Measurements from ENCODE around the gene CCR5AS.

The CCR5AS gene

DNA sequence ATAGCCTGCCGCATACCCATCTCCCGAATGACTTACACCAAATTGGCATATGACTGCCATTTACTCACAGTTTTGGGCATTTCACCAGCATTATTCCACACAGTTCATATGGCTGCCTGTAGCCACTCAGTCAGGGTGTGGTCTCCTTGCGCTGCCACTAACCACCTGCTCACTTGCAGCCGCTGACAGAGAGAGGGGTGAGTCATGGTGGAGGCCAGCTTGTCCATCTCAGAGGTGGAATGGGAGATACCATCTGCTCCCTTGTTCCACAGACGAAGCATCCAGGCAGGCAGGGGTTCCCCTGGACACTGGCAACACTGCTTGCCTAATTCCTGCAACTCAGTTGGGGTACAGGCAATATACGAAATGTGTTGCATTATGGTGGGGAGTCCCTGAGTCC, 15.8 kb upstream of the CCR5AS start:
- TF ChIP-seq, protein P1, sequence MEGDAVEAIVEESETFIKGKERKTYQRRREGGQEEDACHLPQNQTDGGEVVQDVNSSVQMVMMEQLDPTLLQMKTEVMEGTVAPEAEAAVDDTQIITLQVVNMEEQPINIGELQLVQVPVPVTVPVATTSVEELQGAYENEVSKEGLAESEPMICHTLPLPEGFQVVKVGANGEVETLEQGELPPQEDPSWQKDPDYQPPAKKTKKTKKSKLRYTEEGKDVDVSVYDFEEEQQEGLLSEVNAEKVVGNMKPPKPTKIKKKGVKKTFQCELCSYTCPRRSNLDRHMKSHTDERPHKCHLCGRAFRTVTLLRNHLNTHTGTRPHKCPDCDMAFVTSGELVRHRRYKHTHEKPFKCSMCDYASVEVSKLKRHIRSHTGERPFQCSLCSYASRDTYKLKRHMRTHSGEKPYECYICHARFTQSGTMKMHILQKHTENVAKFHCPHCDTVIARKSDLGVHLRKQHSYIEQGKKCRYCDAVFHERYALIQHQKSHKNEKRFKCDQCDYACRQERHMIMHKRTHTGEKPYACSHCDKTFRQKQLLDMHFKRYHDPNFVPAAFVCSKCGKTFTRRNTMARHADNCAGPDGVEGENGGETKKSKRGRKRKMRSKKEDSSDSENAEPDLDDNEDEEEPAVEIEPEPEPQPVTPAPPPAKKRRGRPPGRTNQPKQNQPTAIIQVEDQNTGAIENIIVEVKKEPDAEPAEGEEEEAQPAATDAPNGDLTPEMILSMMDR (IDR thresholded peaks at IDR 0.05) = no peak
- no peak for DNase-seq
- intact Hi-C loops (cut with DNase I) = no loop called here
- Histone ChIP-seq H3K9ac (ENCODE audit: low read depth in 2 of 2, low read length in 2 of 2) (no peak overlapping the region), H3K36me3 (no peaks in the 10 kb centered on the region), H3K4me1 (no peaks in the 10 kb centered on the region), H3K27me3 (no peaks in the 10 kb centered on the region), H3K27ac (no peak overlapping the region), H3K9me3 (no peaks in the 10 kb centered on the region), H3K4me3 (no peak overlapping the region)

DNA sequence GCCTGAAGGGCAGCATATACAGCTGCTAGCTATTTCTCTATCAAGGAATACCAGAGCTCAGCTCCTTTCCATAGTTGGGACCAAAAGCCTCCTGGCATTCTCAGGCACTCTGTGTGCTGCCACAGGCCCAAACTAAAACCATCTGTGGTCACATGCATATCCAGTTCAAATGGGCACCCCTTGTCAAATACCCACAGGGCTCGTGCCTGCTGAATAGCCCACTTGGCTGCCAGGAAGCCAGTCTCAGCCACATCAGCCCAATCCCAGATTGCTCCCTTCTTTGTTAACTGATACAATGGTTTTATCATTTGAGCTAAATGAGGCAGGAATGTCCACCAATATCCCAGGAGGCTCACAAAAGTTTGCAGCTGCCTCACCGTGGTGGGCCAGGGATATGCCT, 14.1 kb upstream of the CCR5AS start:
- Histone ChIP-seq H3K9ac (ENCODE audit: low read depth in 2 of 2, low read length in 2 of 2) (no peak overlapping the region), H3K4me3 (no peak overlapping the region), H3K27ac (no peak overlapping the region), H3K4me1 (no peaks in the 10 kb centered on the region), H3K27me3 (no peaks in the 10 kb centered on the region), H3K36me3 (no peaks in the 10 kb centered on the region), H3K9me3 (no peaks in the 10 kb centered on the region)
- TF ChIP-seq, protein P1 (IDR thresholded peaks at IDR 0.05) = no peak
- intact Hi-C loops (cut with DNase I) = no loop called here
- DNase-seq = no peak

DNA sequence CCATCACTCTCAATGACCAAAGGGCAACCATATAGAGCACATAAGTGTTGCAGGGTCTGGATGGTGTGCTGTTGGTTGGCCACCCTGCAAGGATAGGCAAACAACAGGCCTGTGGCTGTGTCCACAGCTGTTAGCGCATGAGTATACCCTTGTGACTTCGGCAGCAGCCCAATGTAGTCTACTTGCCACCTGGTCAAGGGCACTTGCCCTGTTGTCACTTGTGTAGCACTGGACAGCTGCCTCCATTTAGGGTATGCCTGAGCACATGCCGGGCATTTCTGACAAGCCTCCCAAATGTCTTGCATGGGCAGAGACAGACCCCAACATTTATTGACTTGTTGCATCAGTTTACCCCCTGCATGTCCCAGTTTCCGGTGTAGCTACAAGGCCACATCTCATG, 12.9 kb upstream of the CCR5AS start:
- H3K27ac ChIP-seq = no peak overlapping the region
- H3K9me3 ChIP-seq = no peaks in the 10 kb centered on the region
- no peaks in the 10 kb centered on the region for H3K36me3 ChIP-seq
- TF ChIP-seq, protein P1 (IDR thresholded peaks at IDR 0.05) = no peak
- no peak overlapping the region for H3K4me3 ChIP-seq
- no peak for DNase-seq
- no peak overlapping the region for H3K9ac ChIP-seq (ENCODE audit: low read depth in 2 of 2, low read length in 2 of 2)
- H3K4me1 ChIP-seq = no peaks in the 10 kb centered on the region
- intact Hi-C loops (cut with DNase I) = no loop called here
- no peaks in the 10 kb centered on the region for H3K27me3 ChIP-seq

- TF ChIP-seq, protein P1 (IDR thresholded peaks at IDR 0.05) = no peak
Observed at GRCh38 chr3:46417841-46418611, 11.2 kb upstream of the CCR5AS start.

GRCh38 chr3:46416811-46417510, 10.1 kb upstream of the CCR5AS start:
- no peaks in the 10 kb centered on the region for H3K27me3 ChIP-seq
- no peak overlapping the region for H3K9ac ChIP-seq (ENCODE audit: low read depth in 2 of 2, low read length in 2 of 2)
- TF ChIP-seq, protein P1 (IDR thresholded peaks at IDR 0.05) = no peak
- intact Hi-C loops (cut with DNase I) = no loop called here
- H3K4me1 ChIP-seq = no peaks in the 10 kb centered on the region
- DNase-seq = no peak
- no peaks in the 10 kb centered on the region for H3K36me3 ChIP-seq
- H3K27ac ChIP-seq = no peak overlapping the region
- no peak overlapping the region for H3K4me3 ChIP-seq
- no peaks in the 10 kb centered on the region for H3K9me3 ChIP-seq

More at GRCh38 chr3:46417841-46418611, 11.2 kb upstream of the CCR5AS start:
- DNase-seq = no peak
- H3K9ac ChIP-seq (ENCODE audit: low read depth in 2 of 2, low read length in 2 of 2) = no peak overlapping the region
- H3K4me3 ChIP-seq = no peak overlapping the region
- no peaks in the 10 kb centered on the region for H3K4me1 ChIP-seq
- no peaks in the 10 kb centered on the region for H3K9me3 ChIP-seq
- no peaks in the 10 kb centered on the region for H3K36me3 ChIP-seq
- H3K27me3 ChIP-seq = no peaks in the 10 kb centered on the region
- H3K27ac ChIP-seq = no peak overlapping the region
- intact Hi-C loops (cut with DNase I) = no loop called here

All from colonic mucosa (tissue), 4 donors.